AG09309 (cell line): Measurements from ENCODE around the gene ELFN1.

Source experiments
- DNase-seq: peaks from one replicate; pipeline ENCODE4 v3.0.0-alpha.2; 2010; ENCODE audit warnings: low read depth
- H3K4me3 ChIP-seq: 2 replicates; pipeline ENCODE4 v1.5.1; 2011; ENCODE audit warnings: mild to moderate bottlenecking, low read depth, low read length, moderate library complexity; ENCODE audit not compliant: control insufficient read depth
- CTCF ChIP-seq: IDR thresholded peaks from 2 replicates; pipeline ENCODE4 v1.5.1; 2011; ENCODE audit warnings: mild to moderate bottlenecking, low read depth, low read length, inconsistent platforms; ENCODE audit not compliant: insufficient read depth, control insufficient read depth; ENCODE audit errors: missing control alignments

The ELFN1 gene

GRCh38 chr7:1746491-1746975 lies 76.5 kb downstream of the ELFN1 start:
- H3K4me3 ChIP-seq, result no peak overlapping the region
- TF ChIP-seq CTCF, result no peak
- DNase-seq, result no peak

- TF ChIP-seq CTCF, result no peak
- DNase-seq, result no peak
- no peak overlapping the region for H3K4me3 ChIP-seq
These were observed 77.1 kb downstream of the ELFN1 start for GRCh38 chr7:1747004-1747801.

- no peak for DNase-seq
- no peak for TF ChIP-seq CTCF
These were observed 78.2 kb downstream of the ELFN1 start for GRCh38 chr7:1748076-1748838.

GRCh38 chr7:1748839-1749173 lies 78.7 kb downstream of the ELFN1 start:
- no peak for TF ChIP-seq CTCF
- DNase-seq, result no peak
- H3K4me3 ChIP-seq, result no peak overlapping the region

More at GRCh38 chr7:1748076-1748838, 78.2 kb downstream of the ELFN1 start:
- H3K4me3 ChIP-seq, result no peak overlapping the region

GRCh38 chr7:1749351-1749863 lies 79.3 kb downstream of the ELFN1 start:
- no peak for TF ChIP-seq CTCF
- no peak for DNase-seq
- no peak overlapping the region for H3K4me3 ChIP-seq

- H3K4me3 ChIP-seq, result no peak overlapping the region
- TF ChIP-seq CTCF, result no peak
- DNase-seq, result no peak
These were observed 79.9 kb downstream of the ELFN1 start for GRCh38 chr7:1749864-1750466.
